Epithelial cell of proximal tubule (primary cell): ENCODE measurements around the gene FCHSD2. TPM values are rescaled to one million over a fixed set of nuclear protein-coding genes. Genes with fewer than 3 reads are reported as not detected.
"Not testable (repeated sequence)": the region's sequence is repeated elsewhere in the genome, so short reads cannot be mapped to it uniquely, and the experiment has no call there.

Experiments used
- DNase-seq: peaks from one replicate; pipeline ENCODE4 v3.0.0-alpha.2; 2011; ENCODE audit warnings: low read depth
- H3K4me3 ChIP-seq: 2 replicates; pipeline ENCODE4 v1.5.1; 2011; ENCODE audit warnings: low read depth, mild to moderate bottlenecking, low read length
- CTCF ChIP-seq: conservative IDR thresholded peaks from 2 replicates; pipeline ENCODE4 v1.5.1; 2012; ENCODE audit warnings: low read depth, mild to moderate bottlenecking, low read length
- total RNA-seq: library from RNA; depleted of rRNA; stranded (reverse); fragments of >200 nt; gene quantifications from 2 replicates; pipeline ENCODE4 v1.2.3, GENCODE V29; 2015

The FCHSD2 gene
- total RNA-seq, 1 donor from 2014 or later, result 8.8 TPM

DNA sequence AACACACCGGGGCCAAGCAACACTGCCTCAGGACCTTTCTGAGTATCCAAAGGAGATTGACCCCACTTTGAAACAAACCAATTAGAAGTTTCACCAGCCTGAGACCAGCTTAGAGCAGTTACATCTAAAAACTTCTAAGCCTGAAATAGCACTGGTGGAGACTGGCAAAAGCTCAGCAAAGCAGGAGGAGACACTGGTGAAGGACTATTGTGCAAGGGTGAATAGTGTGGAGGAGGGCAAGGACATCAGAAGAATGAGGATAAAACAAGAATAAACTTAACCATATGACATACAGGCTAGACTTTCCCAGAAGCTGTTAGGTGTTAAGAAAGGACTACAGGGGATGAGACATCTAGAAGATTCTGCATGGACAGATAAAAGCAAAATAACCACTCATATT lies 152.4 kb downstream of the FCHSD2 start:
- no peak overlapping the region for H3K4me3 ChIP-seq
- TF ChIP-seq CTCF, result no peak
- DNase-seq, result no peak

- no peak for TF ChIP-seq CTCF
- no peak for DNase-seq
- no peak overlapping the region for H3K4me3 ChIP-seq
Measured at GRCh38 chr11:72988821-72989220, 153.3 kb downstream of the FCHSD2 start.

DNA sequence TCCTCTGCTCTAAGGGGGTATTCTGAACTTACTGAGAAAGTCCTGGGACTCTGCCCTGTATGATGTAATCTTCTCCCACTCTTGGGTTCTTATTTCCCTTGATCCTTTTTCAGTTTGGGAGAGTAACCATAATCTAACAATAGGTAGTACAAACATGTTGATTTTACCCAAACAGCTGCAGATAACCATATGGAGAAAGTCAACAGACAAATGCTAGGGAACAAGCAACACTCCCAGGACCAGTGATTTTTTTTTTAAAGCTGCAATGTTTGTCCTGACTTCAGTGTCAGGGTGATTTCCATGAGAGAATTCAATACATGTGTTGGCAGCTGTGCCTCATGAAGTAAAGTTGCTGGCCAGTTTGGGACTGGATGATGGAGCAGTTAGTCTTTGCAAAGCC lies 156.5 kb downstream of the FCHSD2 start:
- no peak for TF ChIP-seq CTCF
- no peak for DNase-seq
- no peak overlapping the region for H3K4me3 ChIP-seq

DNA sequence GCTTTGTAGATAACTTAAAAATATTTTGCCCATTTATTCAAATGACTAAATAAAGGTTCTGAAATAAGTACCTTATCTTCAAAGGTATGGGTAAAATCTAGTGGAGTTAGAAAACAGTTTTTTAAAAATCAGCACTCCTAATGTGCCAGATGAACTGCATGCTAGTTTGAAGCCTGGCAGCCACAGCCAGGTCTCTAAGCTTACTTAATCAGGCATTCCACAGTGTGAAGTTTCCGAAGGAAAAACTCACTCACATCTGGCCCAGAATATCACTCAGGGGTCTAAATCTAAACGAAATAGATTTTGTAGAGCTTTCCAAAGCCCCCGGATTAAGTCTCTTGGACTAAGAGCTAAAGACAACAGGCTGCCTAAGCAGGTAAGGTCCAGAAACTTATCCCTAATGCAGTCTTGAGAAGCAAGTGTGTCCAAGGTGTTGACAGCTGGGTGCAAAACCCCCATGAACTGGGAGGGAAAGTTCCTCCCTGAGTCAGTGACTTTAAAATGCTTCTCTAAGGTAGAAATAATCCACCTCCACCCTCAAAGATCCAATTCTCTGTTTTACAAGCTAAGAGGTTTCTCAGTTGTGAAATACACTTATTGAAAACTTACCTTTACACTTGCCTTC lies 157.6 kb downstream of the FCHSD2 start:
- H3K4me3 ChIP-seq, result no peak overlapping the region
- no peak for TF ChIP-seq CTCF
- DNase-seq, result no peak

GRCh38 chr11:72983560-72983959 lies 158.6 kb downstream of the FCHSD2 start:
- TF ChIP-seq CTCF, result no peak
- no peak overlapping the region for H3K4me3 ChIP-seq
- no peak for DNase-seq

DNA sequence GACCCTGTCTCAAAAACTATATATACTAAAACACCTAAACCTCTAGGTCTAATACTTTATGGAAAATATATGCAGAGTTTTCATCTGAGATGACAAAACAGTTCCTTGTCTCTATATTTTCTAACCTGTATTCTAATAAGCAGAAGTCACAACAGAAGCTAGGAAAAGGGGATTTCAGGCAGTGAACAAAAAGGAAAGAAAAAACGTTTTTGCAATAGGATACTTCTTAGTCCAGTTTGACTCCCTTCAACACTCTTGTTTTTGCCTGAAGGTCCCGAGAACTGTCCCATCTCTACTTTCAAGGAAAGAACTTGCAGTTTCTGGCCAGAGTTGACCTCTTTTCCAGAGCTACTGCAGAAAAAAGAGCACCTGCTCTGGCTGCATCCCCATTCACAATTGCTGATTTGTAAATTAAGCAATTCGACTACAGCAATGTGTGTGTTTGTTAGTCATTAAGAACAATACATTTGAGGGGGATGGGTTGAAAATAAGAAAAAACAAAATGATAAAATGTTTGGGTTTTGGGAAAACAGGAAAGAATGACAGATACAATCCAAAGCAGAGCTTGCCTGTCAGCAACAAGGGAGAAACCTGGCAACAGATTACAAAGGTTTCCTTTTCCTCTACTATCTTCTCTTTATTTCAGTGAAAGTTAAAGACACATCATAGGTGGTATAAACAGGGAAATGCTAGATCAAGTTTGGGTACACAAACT lies 160.0 kb downstream of the FCHSD2 start:
- no peak for DNase-seq
- H3K4me3 ChIP-seq, result no peak overlapping the region
- no peak for TF ChIP-seq CTCF

- H3K4me3 ChIP-seq, result no peak overlapping the region
- no peak for TF ChIP-seq CTCF
- no peak for DNase-seq
Measured at GRCh38 chr11:72981080-72981479, 161.0 kb downstream of the FCHSD2 start.

DNA sequence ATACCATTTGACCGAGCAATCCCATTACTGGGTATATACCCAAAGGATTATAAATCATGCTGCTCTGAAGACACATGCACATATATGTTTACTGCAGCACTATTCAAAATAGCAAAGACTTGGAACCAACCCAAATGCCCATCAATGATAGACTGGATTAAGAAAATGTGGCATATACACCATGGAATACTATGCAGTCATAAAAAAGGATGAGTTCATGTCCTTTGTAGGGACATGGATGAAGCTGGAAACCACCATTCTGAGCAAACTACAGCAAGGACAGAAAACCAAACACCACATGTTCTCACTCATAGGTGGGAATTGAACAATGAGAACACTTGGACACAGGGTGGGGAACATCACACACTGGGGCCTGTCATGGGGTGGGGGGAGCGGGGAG lies 164.3 kb downstream of the FCHSD2 start:
- not testable (repeated sequence) for DNase-seq, H3K4me3 ChIP-seq

DNA sequence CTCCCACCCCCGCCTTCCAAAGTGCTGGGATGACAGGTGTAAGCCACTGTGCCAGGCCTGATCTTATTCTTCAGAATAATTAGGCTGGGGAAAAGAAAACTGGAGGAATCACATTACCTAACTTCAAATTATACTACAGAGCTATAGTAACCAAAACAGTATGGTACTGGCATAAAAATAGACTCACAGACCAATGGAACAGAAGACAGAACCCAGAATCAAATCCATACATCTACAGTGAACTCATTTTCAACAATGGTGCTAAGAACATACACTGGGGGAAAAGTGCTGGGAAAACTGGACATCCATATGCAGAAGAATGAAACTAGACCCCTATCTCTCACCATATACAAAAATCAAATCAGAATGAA lies 165.6 kb downstream of the FCHSD2 start:
- H3K4me3 ChIP-seq, DNase-seq: not testable (repeated sequence)
